Tibial artery (tissue), 4 donors: ENCODE measurements around the gene CBLN3.

Experiments used
- DNase-seq, 2 donors: peaks; one replicate each; pipeline ENCODE4 v3.0.0-alpha.2; 2019
- H3K27ac ChIP-seq, 2 donors: fragments of 200-600 bp; sonication (generic) in 1 of 2; 1 replicate in 1 of 2; 2 replicates in 1 of 2; pipeline ENCODE4 v1.5.1; 2018 to 2019; ENCODE audit warnings: mild to moderate bottlenecking in 1 of 2
- H3K27me3 ChIP-seq, 2 donors: fragments of 200-600 bp; sonication (generic) in 1 of 2; one replicate each; pipeline versions ENCODE4 v1.5.1 to v1.6.0; 2016 to 2019
- H3K36me3 ChIP-seq, 3 donors: fragments of 200-600 bp; sonication (generic) in 2 of 3; one replicate each; pipeline ENCODE4 v1.5.1; 2016 to 2019; ENCODE audit warnings: mild to moderate bottlenecking in 2 of 3
- H3K4me1 ChIP-seq, 4 donors: fragments of 200-600 bp; sonication (generic) in 2 of 4; 1 replicate in 3 of 4; 2 replicates in 1 of 4; pipeline ENCODE4 v1.5.1; 2016 to 2019
- H3K4me3 ChIP-seq, 2 donors: fragments of 200-600 bp; sonication (generic) in 1 of 2; 1 replicate in 1 of 2; 2 replicates in 1 of 2; pipeline ENCODE4 v1.5.1; 2018 to 2019; ENCODE audit warnings: mild to moderate bottlenecking in 2 of 2
- H3K9me3 ChIP-seq, 3 donors: fragments of 200-600 bp; sonication (generic) in 1 of 3; one replicate each; pipeline ENCODE4 v1.5.1; 2016 to 2019
- intact Hi-C: fragments of 100-400 bp; cut with DNase I; formaldehyde crosslinking; loops from one replicate; pipeline ENCODE4 v1.15.0; 2023; ENCODE audit warnings: low total_unique reads
- TF ChIP-seq, protein P1 (sequence below), 2 experiments: fragments of 200-600 bp in 1 of 2; fragments of 450-650 bp in 1 of 2; IDR thresholded peaks; one replicate each; pipeline ENCODE4 v1.5.1; 2017 to 2019; ENCODE audit warnings: antibody characterized with exemption in 2 of 2, mild to moderate bottlenecking in 1 of 2, moderate library complexity in 1 of 2

Gene CBLN3

DNA sequence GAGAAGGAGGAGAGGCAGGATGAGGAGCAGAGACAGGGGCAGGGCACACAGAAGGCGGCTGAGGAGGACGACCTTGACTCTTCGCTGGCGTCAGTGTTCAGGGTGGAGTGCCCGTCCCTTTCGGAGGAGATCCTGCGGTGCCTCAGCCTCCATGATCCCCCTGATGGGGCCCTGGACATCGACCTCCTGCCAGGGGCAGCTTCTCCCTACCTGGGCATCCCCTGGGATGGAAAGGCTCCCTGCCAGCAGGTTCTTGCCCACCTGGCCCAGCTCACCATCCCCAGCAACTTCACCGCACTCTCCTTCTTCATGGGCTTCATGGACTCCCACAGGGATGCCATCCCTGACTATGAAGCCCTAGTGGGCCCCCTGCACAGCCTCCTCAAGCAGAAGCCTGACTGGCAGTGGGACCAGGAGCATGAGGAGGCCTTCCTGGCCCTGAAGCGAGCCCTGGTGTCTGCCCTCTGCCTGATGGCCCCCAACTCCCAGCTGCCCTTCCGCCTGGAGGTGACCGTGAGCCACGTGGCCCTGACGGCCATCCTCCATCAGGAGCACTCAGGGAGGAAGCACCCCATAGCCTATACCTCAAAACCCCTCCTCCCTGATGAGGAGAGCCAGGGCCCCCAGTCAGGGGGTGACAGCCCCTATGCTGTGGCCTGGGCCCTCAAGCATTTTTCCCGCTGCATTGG, 14.6 kb downstream of the CBLN3 start:
- TF ChIP-seq, protein P1, sequence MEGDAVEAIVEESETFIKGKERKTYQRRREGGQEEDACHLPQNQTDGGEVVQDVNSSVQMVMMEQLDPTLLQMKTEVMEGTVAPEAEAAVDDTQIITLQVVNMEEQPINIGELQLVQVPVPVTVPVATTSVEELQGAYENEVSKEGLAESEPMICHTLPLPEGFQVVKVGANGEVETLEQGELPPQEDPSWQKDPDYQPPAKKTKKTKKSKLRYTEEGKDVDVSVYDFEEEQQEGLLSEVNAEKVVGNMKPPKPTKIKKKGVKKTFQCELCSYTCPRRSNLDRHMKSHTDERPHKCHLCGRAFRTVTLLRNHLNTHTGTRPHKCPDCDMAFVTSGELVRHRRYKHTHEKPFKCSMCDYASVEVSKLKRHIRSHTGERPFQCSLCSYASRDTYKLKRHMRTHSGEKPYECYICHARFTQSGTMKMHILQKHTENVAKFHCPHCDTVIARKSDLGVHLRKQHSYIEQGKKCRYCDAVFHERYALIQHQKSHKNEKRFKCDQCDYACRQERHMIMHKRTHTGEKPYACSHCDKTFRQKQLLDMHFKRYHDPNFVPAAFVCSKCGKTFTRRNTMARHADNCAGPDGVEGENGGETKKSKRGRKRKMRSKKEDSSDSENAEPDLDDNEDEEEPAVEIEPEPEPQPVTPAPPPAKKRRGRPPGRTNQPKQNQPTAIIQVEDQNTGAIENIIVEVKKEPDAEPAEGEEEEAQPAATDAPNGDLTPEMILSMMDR (IDR thresholded peaks at IDR 0.05) = no peak
- intact Hi-C loops = no loop called here
- Histone ChIP-seq H3K4me3 (no peak overlapping the region), H3K36me3 (peaks cover 3 to 48% (median 32%) of the 10 kb centered on the region in 3 donors), H3K4me1 (peaks cover 0 to 8% (median 0%) of the 10 kb centered on the region in 4 donors), H3K9me3 (no peaks in the 10 kb centered on the region), H3K27me3 (peaks cover 0 to 15% of the 10 kb centered on the region in 2 donors), H3K27ac (no peak overlapping the region)
- no peak for DNase-seq

DNA sequence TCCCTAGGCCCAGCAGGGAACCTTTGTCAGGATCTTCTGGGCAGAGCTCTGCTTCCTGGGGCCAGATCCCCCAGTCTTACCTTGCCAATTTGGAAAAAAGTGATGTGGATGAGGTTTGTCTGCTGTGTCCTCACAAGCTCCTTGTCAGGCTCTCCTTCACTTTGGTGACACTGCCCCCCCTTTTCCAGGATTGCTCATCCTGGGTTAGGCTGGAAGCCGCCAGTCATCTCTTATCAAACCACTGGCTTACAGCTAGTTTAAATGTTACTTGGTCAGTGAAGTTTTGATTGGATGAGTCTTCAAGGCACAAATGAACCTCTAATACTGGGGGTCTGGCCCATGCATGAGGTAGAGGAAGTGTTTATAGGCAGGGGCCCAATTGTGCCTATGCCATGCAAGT, 15.4 kb downstream of the CBLN3 start:
- intact Hi-C loops = no loop called here
- Histone ChIP-seq H3K27ac (no peak overlapping the region), H3K36me3 (peaks cover 3 to 56% (median 39%) of the 10 kb centered on the region in 3 donors), H3K4me1 (peaks cover 0 to 7% (median 0%) of the 10 kb centered on the region in 4 donors), H3K9me3 (no peaks in the 10 kb centered on the region), H3K27me3 (peaks cover 0 to 12% of the 10 kb centered on the region in 2 donors), H3K4me3 (no peak overlapping the region)
- TF ChIP-seq, protein P1 (IDR thresholded peaks at IDR 0.05) = no peak
- DNase-seq = no peak

DNA sequence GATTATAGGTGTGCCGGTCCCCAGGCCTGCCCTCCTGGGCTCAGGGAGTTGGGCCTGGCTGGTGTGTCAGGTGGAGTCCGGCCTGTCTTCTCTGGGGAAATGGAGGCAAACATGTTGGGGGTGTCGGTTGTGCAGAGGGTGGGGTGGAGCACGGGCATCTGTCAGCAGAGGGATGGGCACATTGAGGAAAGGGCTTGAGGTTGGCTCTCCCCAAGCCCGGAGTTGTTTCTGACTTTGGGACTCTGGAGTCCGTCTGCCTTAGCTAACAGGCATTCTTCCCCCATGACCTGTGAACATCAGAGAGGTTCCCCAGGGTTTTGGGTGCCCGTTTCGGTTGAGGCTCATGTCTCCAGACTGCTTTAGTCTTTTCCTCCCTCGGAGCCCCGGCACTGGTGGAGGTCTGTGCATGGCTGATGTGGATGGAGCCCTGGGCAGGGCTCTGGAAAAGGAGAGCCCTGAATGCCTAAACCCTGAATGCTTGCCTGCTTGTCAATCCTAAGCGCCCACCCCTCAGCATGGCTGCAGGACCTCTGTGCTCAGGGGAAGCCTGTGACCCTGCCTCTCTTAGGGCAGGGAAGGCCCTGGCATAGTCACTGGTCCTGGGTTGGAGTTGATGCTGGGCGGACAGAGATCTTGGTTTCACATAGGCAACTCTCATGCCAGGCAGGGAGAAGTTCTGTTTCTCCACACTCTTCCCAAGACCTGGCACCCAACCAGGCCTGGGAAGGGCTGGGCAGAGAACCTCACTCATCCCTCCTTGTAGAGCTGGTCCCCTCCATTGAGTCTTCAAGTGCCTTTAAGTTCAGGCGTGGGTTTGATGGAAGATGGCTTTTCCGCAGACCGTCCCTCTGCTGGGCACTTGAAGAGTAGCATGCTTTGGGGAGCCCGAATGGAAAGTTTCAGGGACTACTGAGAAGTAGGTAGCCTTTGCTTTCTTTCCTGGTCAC, 17.8 kb downstream of the CBLN3 start:
- TF ChIP-seq, protein P1 (IDR thresholded peaks at IDR 0.05) = peak; percentile 54 to 59
- no peaks in the 10 kb centered on the region for H3K9me3 ChIP-seq
- DNase-seq = no peak
- intact Hi-C loops = no loop called here
- peaks cover 7 to 71% (median 51%) of the 10 kb centered on the region in 3 donors for H3K36me3 ChIP-seq
- H3K4me1 ChIP-seq = no peaks in the 10 kb centered on the region
- no peak overlapping the region for H3K27ac ChIP-seq
- no peak overlapping the region for H3K4me3 ChIP-seq
- H3K27me3 ChIP-seq = no peaks in the 10 kb centered on the region

DNA sequence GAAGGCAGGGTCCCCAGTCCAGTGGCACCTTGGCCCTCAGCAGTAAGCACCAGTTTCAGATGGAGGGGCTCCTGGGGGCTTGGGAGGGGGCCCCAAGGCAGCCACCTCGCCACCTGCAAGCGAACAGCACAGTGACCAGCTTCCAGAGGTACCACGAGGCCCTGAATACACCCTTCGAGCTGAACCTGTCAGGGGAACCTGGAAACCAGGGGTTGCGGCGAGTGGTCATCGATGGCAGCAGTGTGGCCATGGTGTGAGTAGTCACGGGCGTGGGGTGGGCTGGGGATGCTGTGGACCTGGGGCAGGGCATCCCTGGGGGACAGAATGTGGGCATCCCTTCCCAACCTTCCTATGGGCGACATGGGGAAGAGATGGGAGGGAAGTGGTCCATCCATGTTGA, 19.5 kb downstream of the CBLN3 start:
- Histone ChIP-seq H3K9me3 (no peaks in the 10 kb centered on the region), H3K27ac (no peak overlapping the region), H3K4me3 (no peak overlapping the region), H3K36me3 (peaks cover 5 to 59% (median 42%) of the 10 kb centered on the region in 3 donors), H3K27me3 (no peaks in the 10 kb centered on the region), H3K4me1 (no peaks in the 10 kb centered on the region)
- intact Hi-C loops = no loop called here
- DNase-seq = no peak
- TF ChIP-seq, protein P1 (IDR thresholded peaks at IDR 0.05) = no peak

DNA sequence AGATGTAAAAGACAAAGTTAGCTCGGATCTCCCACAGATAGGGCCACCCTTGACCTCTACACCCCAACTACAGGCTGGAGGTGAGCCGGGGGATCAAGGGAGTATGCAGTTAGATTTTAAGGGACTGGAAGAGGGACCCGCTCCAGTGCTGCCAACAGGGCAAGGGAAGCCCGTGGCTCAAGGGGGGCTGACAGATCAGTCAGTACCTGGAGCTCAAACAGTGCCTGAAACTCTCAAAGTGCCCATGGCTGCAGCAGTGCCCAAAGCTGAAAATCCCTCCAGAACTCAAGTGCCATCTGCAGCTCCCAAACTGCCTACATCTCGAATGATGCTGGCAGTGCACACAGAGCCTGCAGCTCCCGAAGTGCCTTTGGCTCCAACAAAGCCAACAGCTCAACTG, 20.3 kb downstream of the CBLN3 start:
- Histone ChIP-seq H3K4me3 (no peak overlapping the region), H3K27ac (no peak overlapping the region), H3K4me1 (no peaks in the 10 kb centered on the region), H3K9me3 (no peaks in the 10 kb centered on the region), H3K27me3 (no peaks in the 10 kb centered on the region), H3K36me3 (peaks cover 5 to 52% (median 35%) of the 10 kb centered on the region in 3 donors)
- intact Hi-C loops = no loop called here
- no peak for DNase-seq
- TF ChIP-seq, protein P1 (IDR thresholded peaks at IDR 0.05) = no peak
